ENCODE results near the gene COLEC11. TPM values are rescaled to one million over a fixed set of nuclear protein-coding genes. Genes with fewer than 3 reads are reported as not detected.

Gene COLEC11
- total and polyA plus RNA-seq, 2 donors (not counting 1 experiment from before 2014, with no cell fraction given) = not detected

- 80% methylated on average over 3 of the region's 4 CpGs for WGBS (ENCODE audit: insufficient coverage)
- no peak overlapping the region for H3K9ac ChIP-seq (ENCODE audit: low read length)
- Mint-ChIP-seq H3K9me3 (ENCODE audit: insufficient read depth) (no peaks in the 10 kb centered on the region), H3K4me1 (no peaks in the 10 kb centered on the region), H3K27ac (no peak overlapping the region), H3K27me3 (peaks cover 10% of the 10 kb centered on the region), H3K4me3 (no peak overlapping the region)
- CTCF ChIA-PET = no interaction called here
- intact Hi-C loops (cut with micrococcal nuclease) = no loop called here
- no peak for ATAC-seq (ENCODE audit: low read depth)
- H4K20me1 ChIP-seq (ENCODE audit: control insufficient read depth, insufficient read depth, low read length, poor library complexity, severe bottlenecking) = no peaks in the 10 kb centered on the region
- no peak overlapping the region for H3K4me2 ChIP-seq (replicated peaks; ENCODE audit: low read depth, low read length, poor library complexity, severe bottlenecking)
- H3K27me3 ChIP-seq (replicated peaks in 1 of 4; ENCODE audit: control extremely low read depth in 1 of 4, control insufficient read depth in 3 of 4, insufficient read depth in 4 of 4, low read length in 3 of 4) = peaks cover 0 to 5% (median 0%) of the 10 kb centered on the region in 4 experiments
- no peak for DNase-seq
- H3K79me2 ChIP-seq (ENCODE audit: control insufficient read depth, insufficient read depth, low read length) = no peaks in the 10 kb centered on the region
- no peaks in the 10 kb centered on the region for H3K4me1 ChIP-seq (ENCODE audit: control insufficient read depth in 2 of 2, insufficient read depth in 2 of 2, low read length in 2 of 2)
- H3K36me3 ChIP-seq (replicated peaks in 1 of 2; ENCODE audit: control extremely low read depth in 1 of 2, control insufficient read depth in 1 of 2, extremely low read depth in 1 of 2, insufficient read depth in 2 of 2, low read length in 1 of 2) = no peaks in the 10 kb centered on the region
- H3K27ac ChIP-seq (ENCODE audit: low read length in 2 of 2) = no peak overlapping the region
- H2AFZ ChIP-seq (ENCODE audit: insufficient read depth, low read depth, low read length, poor library complexity, severe bottlenecking) = no peak overlapping the region
- no peak for TF ChIP-seq EZH2 (IDR thresholded peaks at IDR 0.05; ENCODE audit: borderline replicate concordance, insufficient read depth, low read depth, low read length, poor library complexity, severe bottlenecking)
- no peak for TF ChIP-seq CTCF (IDR thresholded peaks at IDR 0.05)
- POLR2A ChIA-PET = no interaction called here
- no peak overlapping the region for H3K4me3 ChIP-seq (ENCODE audit: control extremely low read depth in 1 of 5, extremely low read depth in 1 of 5, insufficient read depth in 1 of 5, low read depth in 2 of 5, low read length in 4 of 5)
- peaks cover 0 to 6% (median 4%) of the 10 kb centered on the region in 3 donors for H3K9me3 ChIP-seq (ENCODE audit: control extremely low read depth in 1 of 3, control insufficient read depth in 2 of 3, insufficient read depth in 1 of 3, low read length in 2 of 3)
These were observed 29.3 kb downstream of the COLEC11 start for GRCh38 chr2:3624059-3624794.

DNA sequence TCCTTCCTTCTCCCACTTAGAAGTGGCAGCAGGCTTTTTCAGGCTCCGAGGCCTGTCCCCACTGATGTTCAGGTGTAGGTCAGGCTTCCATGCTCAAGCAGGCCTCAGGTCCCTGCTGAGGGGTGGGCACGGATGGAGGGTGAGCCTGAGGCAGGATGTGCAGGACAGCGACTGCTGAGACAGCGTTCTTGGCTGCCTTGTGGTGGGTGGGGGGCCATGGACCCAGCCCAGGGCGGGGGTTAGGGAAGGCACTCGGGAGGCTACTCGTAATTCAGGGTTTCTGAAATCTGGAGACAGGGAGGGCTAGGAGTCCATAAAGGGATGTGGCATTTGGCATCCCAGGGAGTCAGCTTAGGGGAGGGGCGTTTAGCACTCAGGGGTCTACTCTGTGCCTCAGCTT is 30.3 kb downstream of the COLEC11 start:
- Histone ChIP-seq H2AFZ (ENCODE audit: insufficient read depth, low read depth, low read length, poor library complexity, severe bottlenecking) (no peak overlapping the region), H4K20me1 (ENCODE audit: control insufficient read depth, insufficient read depth, low read length, poor library complexity, severe bottlenecking) (no peaks in the 10 kb centered on the region), H3K36me3 (replicated peaks in 1 of 2; ENCODE audit: control extremely low read depth in 1 of 2, control insufficient read depth in 1 of 2, extremely low read depth in 1 of 2, insufficient read depth in 2 of 2, low read length in 1 of 2) (no peaks in the 10 kb centered on the region), H3K79me2 (ENCODE audit: control insufficient read depth, insufficient read depth, low read length) (no peaks in the 10 kb centered on the region), H3K4me2 (replicated peaks; ENCODE audit: low read depth, low read length, poor library complexity, severe bottlenecking) (no peak overlapping the region), H3K4me1 (ENCODE audit: control insufficient read depth in 2 of 2, insufficient read depth in 2 of 2, low read length in 2 of 2) (no peaks in the 10 kb centered on the region), H3K27ac (ENCODE audit: low read length in 2 of 2) (no peak overlapping the region), H3K27me3 (replicated peaks in 1 of 4; ENCODE audit: control extremely low read depth in 1 of 4, control insufficient read depth in 3 of 4, insufficient read depth in 4 of 4, low read length in 3 of 4) (peaks cover 0 to 5% (median 0%) of the 10 kb centered on the region in 4 experiments), H3K9ac (ENCODE audit: low read length) (no peak overlapping the region), H3K9me3 (ENCODE audit: control extremely low read depth in 1 of 3, control insufficient read depth in 2 of 3, insufficient read depth in 1 of 3, low read length in 2 of 3) (peaks cover 0 to 6% (median 4%) of the 10 kb centered on the region in 3 donors), H3K4me3 (ENCODE audit: control extremely low read depth in 1 of 5, extremely low read depth in 1 of 5, insufficient read depth in 1 of 5, low read depth in 2 of 5, low read length in 4 of 5) (no peak overlapping the region)
- intact Hi-C loops (cut with micrococcal nuclease) = no loop called here
- no peak overlapping the region for H3K27ac Mint-ChIP-seq
- H3K4me1 Mint-ChIP-seq = no peaks in the 10 kb centered on the region
- WGBS (ENCODE audit: insufficient coverage) = 96% methylated on average over 7 of the region's 8 CpGs
- no peak overlapping the region for H3K4me3 Mint-ChIP-seq
- peaks cover 10% of the 10 kb centered on the region for H3K27me3 Mint-ChIP-seq
- H3K9me3 Mint-ChIP-seq (ENCODE audit: insufficient read depth) = no peaks in the 10 kb centered on the region
- TF ChIP-seq CTCF (IDR thresholded peaks at IDR 0.05) = no peak
- POLR2A ChIA-PET = no interaction called here
- ATAC-seq (ENCODE audit: low read depth) = no peak
- CTCF ChIA-PET = no interaction called here
- DNase-seq = no peak

All from B cell (primary cell).